Posterior cingulate gyrus (tissue), 11 donors: ENCODE results near the gene LTB4R2.

Experiments used
- DNase-seq, 10 donors: peaks; one replicate each; pipeline versions ENCODE4 v3.0.0 to v3.0.0-alpha.2; 2020 to 2021; ENCODE audit warnings: mixed read lengths in 3 of 10
- intact Hi-C: fragments of 100-400 bp; cut with DNase I; formaldehyde crosslinking; loops from one replicate; pipeline ENCODE4 v1.15.1; 2023

Gene LTB4R2

GRCh38 chr14:24356208-24356607, 46.3 kb downstream of the LTB4R2 start:
- intact Hi-C loops, result no loop called here

GRCh38 chr14:24360281-24360680, 50.3 kb downstream of the LTB4R2 start:
- DNase-seq, result peak in 1 of 10 donors; percentile 16
- intact Hi-C loops, result no loop called here

More at GRCh38 chr14:24356208-24356607, 46.3 kb downstream of the LTB4R2 start:
- DNase-seq, result peak in 1 of 10 donors; percentile 6

- intact Hi-C loops, result no loop called here
- DNase-seq, result no peak
Measured at GRCh38 chr14:24361326-24361725, 51.4 kb downstream of the LTB4R2 start.
